Heart right ventricle (tissue), 16 donors: ENCODE results near the gene SCLT1. TPM values are rescaled to one million over a fixed set of nuclear protein-coding genes. Genes with fewer than 3 reads are reported as not detected.

Experiments
- ATAC-seq, 8 donors: fragments of 200-7000 bp; cut with Tn5 transposase; one replicate each; pipeline ENCODE4 v1.9.1; 2020; ENCODE audit warnings: mild to moderate bottlenecking in 8 of 8, moderate library complexity in 8 of 8, moderate number of reproducible peaks in 1 of 8
- DNase-seq, 2 donors: peaks; one replicate each; pipeline ENCODE4 v3.0.0-alpha.2; 2020
- H3K27ac ChIP-seq, 10 donors: fragments of 200-600 bp; sonication (generic) in 2 of 10; one replicate each; pipeline versions ENCODE4 v1.5.0 to v1.8.0; 2020 to 2022; ENCODE audit warnings: mild to moderate bottlenecking in 3 of 10
- H3K27me3 ChIP-seq, 7 donors: fragments of 200-600 bp; one replicate each; pipeline ENCODE4 v1.8.0; 2021 to 2022; ENCODE audit warnings: mild to moderate bottlenecking in 2 of 7
- H3K36me3 ChIP-seq, 9 donors: fragments of 200-600 bp; sonication (generic) in 1 of 9; one replicate each; pipeline versions ENCODE4 v1.5.0 to v1.8.0; 2020 to 2022; ENCODE audit warnings: mild to moderate bottlenecking in 2 of 9
- H3K4me1 ChIP-seq, 9 donors: fragments of 200-600 bp; sonication (generic) in 1 of 9; one replicate each; pipeline versions ENCODE4 v1.5.0 to v1.8.0; 2020 to 2022; ENCODE audit warnings: mild to moderate bottlenecking in 4 of 9
- H3K4me3 ChIP-seq, 10 donors: fragments of 200-600 bp; sonication (generic) in 2 of 10; one replicate each; pipeline versions ENCODE4 v1.5.0 to v1.8.0; 2020 to 2022; ENCODE audit warnings: mild to moderate bottlenecking in 7 of 10, moderate library complexity in 2 of 10
- H3K9me3 ChIP-seq, 11 donors: fragments of 200-600 bp in 10 of 11; sonication (generic) in 2 of 11; one replicate each; pipeline versions ENCODE4 v1.5.0 to v1.8.0; 2013 to 2022; ENCODE audit warnings: mild to moderate bottlenecking in 2 of 11, control low read depth in 1 of 11, moderate library complexity in 1 of 11
- WGBS, 2 donors: extraction: QIAGEN DNeasy Blood & Tissue Kit; methylation state at CpG; one replicate each; pipeline ENCODE4 v1.1.7; 2013; ENCODE audit warnings: inconsistent platforms in 1 of 2; 5-methylcytosine and 5-hydroxymethylcytosine counted together
- intact Hi-C, 10 donors: fragments of 100-400 bp; cut with DNase I; formaldehyde crosslinking; loops; one replicate each; pipeline versions ENCODE4 v1.11.1 to v1.14.2; 2022
- polyA plus RNA-seq, 2 donors: library from polyadenylated mRNA; stranded (reverse); fragments of 200-250 nt; gene quantifications; one replicate each; pipeline ENCODE4 v1.2.3, GENCODE V29; 2013
- total RNA-seq, 10 donors: library from RNA; stranded (reverse); fragmentation: NEBNext Ultra II Directional in 3 of 10; extraction: Animal tissue kit (Norgen Biotek cat#: 25700) in 3 of 10; gene quantifications; one replicate each; pipeline versions ENCODE4 v1.2.1 to v1.2.4, GENCODE V29; 2021 to 2023
- TF ChIP-seq, protein P1 (sequence below), 9 donors: fragments of 200-600 bp; sonication (generic) in 2 of 9; IDR thresholded peaks; one replicate each; pipeline versions ENCODE4 v1.5.0 to v1.8.0; 2021 to 2022; ENCODE audit warnings: antibody characterized with exemption in 9 of 9, mild to moderate bottlenecking in 5 of 9, moderate library complexity in 1 of 9
- donor health status: Arrhythmogenic right ventricular cardiomyopathy.
- donor health status: ischemic (EF 13 %, LVEDD 7.1; RV severe dilation, severe dysfunction).
- donor health status: healthy with polysubstance abuse.
- donor health status: DM: no; HTN: yes; CAD: no.
- donor health status: DM: no; HTN: no; CAD: no.
- donor health status: ischemic (EF 25% LVEDD 6.9; RV normal size, moderate dysfunction).
- donor health status: ischemic (EF 25% LVEDD 5.7; RV mildly dilated, moderate dysfunction).
- donor health status: healthy.
- donor health status: DM: yes; HTN: yes; CAD: no.
- donor health status: Ischemic cardiomyopathy.
- donor health status: ischemic (EF 35%, LVEDD 5.7; RV mildly dilated, moderate dysfunction).
- donor health status: nonischemic (EF 11% LVEDD 7.7; RV severe dilation, severe dysfunction).
- donor health status: DM: yes; HTN: yes; CAD: no.
- donor health status: PGD.
- donor health status: ischemic (EF 29% LVEDD 5.4; RV normal size, mild dysfunction).
- donor health status: nonischemic (EF 23%, LVEDD 6.1; RV moderate dilation, normal function).

SCLT1 gene
- total and polyA plus RNA-seq, 12 donors = 3.0 to 12.4 (median 9.9) TPM

DNA sequence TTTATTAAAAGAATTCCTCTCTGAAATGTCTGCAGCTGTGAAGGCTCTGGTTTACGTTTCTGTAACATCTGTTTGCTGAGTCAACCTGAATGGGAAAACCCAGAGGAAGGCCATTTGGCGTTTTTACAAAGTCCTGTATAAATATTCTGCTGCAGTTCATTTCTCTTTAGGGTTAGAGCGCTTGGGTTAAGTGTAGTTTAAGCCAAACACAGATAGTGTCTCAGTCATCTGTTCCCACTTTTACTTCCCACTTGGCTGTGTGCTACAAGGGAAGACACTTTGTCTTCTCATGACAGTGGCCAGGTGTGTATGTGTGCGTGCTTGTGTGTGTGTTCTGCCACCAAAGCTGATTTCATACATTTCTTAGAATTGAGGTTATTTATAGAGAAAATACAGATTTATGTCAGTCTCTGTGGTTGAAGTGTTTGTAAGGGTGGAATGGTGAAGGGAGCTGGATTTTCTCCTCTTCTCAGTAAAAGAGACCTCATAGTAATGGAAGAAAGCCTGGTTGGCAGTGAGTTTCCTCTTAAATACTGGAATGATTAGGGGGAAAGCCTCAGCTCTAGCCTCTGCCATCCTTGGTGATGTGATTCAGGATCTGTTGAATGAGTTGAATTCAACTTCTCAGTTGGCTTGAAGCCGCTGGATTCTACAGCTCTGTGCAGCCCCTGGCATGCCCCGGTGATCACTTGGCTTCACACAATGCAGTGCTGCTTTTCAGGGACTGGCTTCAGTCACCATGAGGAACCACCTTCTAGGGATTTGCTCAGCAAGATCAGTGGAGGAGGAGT, 233.3 kb downstream of the SCLT1 start:
- ATAC-seq (peak in 5 of 8 donors; percentile 8 to 56 (median 34)), DNase-seq (no peak)
- H3K27ac ChIP-seq = peak overlapping the region in 6 of 10 donors; percentile 37 to 63 (median 56)
- intact Hi-C loops = loop anchor here (5.0 to 10.0 kb wide), 11 partner anchors 48 to 668 kb away; partner anchors contain the start of gene JADE1 (in 1 of the 10)
- peaks cover 0 to 86% (median 25%) of the 10 kb centered on the region in 9 donors for H3K36me3 ChIP-seq
- no peaks in the 10 kb centered on the region for H3K27me3 ChIP-seq
- WGBS, 2 donors = 37 to 39% methylated on average over 6 of the region's 6 CpGs
- peaks cover 3 to 55% (median 46%) of the 10 kb centered on the region in 9 donors for H3K4me1 ChIP-seq
- TF ChIP-seq, protein P1, sequence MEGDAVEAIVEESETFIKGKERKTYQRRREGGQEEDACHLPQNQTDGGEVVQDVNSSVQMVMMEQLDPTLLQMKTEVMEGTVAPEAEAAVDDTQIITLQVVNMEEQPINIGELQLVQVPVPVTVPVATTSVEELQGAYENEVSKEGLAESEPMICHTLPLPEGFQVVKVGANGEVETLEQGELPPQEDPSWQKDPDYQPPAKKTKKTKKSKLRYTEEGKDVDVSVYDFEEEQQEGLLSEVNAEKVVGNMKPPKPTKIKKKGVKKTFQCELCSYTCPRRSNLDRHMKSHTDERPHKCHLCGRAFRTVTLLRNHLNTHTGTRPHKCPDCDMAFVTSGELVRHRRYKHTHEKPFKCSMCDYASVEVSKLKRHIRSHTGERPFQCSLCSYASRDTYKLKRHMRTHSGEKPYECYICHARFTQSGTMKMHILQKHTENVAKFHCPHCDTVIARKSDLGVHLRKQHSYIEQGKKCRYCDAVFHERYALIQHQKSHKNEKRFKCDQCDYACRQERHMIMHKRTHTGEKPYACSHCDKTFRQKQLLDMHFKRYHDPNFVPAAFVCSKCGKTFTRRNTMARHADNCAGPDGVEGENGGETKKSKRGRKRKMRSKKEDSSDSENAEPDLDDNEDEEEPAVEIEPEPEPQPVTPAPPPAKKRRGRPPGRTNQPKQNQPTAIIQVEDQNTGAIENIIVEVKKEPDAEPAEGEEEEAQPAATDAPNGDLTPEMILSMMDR (IDR thresholded peaks at IDR 0.05) = no peak
- H3K9me3 ChIP-seq = no peaks in the 10 kb centered on the region
- no peak overlapping the region for H3K4me3 ChIP-seq

DNA sequence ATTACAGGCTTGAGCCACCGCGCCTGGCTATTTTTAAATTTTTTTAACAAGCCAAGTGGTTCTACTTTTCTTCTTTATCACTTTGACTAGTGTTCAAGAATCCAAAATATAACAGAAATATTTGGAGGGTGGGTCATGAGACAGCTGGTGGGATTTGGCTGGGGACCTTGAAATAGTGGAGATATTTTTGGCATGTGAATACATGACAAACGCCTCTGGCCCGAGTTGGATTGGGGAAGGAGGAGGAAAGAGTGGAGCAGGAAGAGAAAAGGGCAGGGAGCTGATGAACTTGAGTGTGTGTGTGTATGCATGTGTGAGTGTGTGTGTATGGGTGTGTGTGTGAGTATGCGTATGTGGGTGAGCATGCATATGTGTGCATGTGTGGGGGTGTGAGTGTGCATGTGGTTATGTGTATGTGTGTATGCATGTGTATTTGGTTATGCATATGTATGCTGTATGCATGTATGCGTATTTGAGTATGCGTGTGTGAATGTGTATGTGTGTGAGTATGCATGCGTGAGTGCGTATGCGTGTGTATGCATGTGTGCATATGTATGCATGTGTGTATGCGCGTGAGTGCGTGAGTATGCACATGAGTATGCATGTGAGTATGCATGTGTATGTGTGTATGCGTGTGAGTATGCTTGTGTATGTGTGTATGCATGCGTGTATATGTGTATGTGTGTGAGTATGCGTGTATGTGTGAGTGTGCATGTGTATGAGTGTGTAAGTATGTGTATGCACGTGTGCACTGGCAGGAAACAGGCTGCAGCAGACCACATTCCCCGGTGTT, 234.3 kb downstream of the SCLT1 start:
- 65 to 71% methylated on average over 18 of the region's 18 CpGs for WGBS, 2 donors
- TF ChIP-seq, protein P1 (IDR thresholded peaks at IDR 0.05) = no peak
- peak; percentile 50 to 81 (median 72) for ATAC-seq
- DNase-seq = peak in 1 of 2 donors; percentile 68
- Histone ChIP-seq H3K4me1 (peaks cover 3 to 61% (median 46%) of the 10 kb centered on the region in 9 donors), H3K4me3 (no peak overlapping the region), H3K9me3 (no peaks in the 10 kb centered on the region), H3K27ac (peak overlapping the region in 6 of 10 donors; percentile 43 to 68 (median 60)), H3K36me3 (peaks cover 0 to 86% (median 21%) of the 10 kb centered on the region in 9 donors), H3K27me3 (no peaks in the 10 kb centered on the region)
- intact Hi-C loops = loop anchor here in 1 of 10 donors (5.0 kb wide), 1 partner anchor 407 kb away; no protein-coding TSS in a partner anchor

DNA sequence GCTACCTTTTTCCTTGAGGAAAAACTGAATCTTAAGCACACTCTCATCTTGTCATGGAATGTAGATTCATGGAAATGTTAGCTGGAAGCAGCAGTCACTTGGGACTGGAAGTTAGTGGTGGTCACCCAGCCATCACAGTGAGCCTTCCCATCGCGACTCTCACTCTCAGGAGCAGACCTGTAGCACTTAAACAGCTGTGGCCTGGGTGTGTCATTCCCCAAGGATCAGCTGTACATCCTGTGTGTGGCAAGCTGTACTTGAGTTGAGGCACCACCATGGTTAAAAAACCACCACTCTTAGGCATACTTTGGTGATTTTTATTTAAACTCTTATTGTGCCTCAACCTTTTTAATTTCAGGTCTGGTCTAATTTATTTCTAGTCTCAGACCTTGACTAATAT, 237.1 kb downstream of the SCLT1 start:
- intact Hi-C loops = loop anchor here in 1 of 10 donors (5.0 kb wide), 1 partner anchor 404 kb away; no protein-coding TSS in a partner anchor
- Histone ChIP-seq H3K4me1 (peaks cover 3 to 43% (median 29%) of the 10 kb centered on the region in 9 donors), H3K27me3 (no peaks in the 10 kb centered on the region), H3K27ac (no peak overlapping the region), H3K4me3 (no peak overlapping the region), H3K9me3 (no peaks in the 10 kb centered on the region), H3K36me3 (peaks cover 0 to 93% (median 28%) of the 10 kb centered on the region in 9 donors)
- TF ChIP-seq, protein P1 (IDR thresholded peaks at IDR 0.05) = no peak
- 63 to 82% methylated on average over 2 of the region's 2 CpGs for WGBS, 2 donors
- ATAC-seq = no peak
- DNase-seq = no peak

DNA sequence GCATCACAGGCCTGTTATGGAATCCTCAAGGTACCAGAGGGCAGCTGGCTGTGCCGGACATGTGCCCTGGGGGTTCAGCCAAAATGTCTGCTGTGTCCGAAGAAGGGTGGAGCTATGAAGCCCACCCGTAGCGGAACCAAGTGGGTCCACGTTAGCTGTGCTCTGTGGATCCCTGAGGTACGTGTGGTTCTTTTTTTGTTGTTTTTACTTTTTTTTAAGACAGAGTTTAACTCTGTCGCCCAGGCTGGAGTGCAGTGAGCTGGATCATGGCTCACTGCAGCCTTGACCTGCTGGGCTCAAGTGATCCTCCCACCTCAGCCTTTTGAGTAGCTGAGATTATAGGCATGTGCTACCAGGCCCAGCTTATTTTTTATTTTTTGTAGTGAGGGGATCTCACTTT, 237.7 kb downstream of the SCLT1 start:
- TF ChIP-seq, protein P1 (IDR thresholded peaks at IDR 0.05) = no peak

More for the DNA sequence above, 237.7 kb downstream of the SCLT1 start:
- DNase-seq (no peak), ATAC-seq (no peak)
- 90 to 91% methylated on average over 7 of the region's 7 CpGs for WGBS, 2 donors
- no peaks in the 10 kb centered on the region for H3K9me3 ChIP-seq
- no peaks in the 10 kb centered on the region for H3K27me3 ChIP-seq
- H3K4me3 ChIP-seq = no peak overlapping the region
- peaks cover 0 to 93% (median 32%) of the 10 kb centered on the region in 9 donors for H3K36me3 ChIP-seq
- H3K27ac ChIP-seq = peak overlapping the region in 1 of 10 donors; percentile 49
- intact Hi-C loops = loop anchor here in 1 of 10 donors (5.0 kb wide), 1 partner anchor 403 kb away; no protein-coding TSS in a partner anchor
- H3K4me1 ChIP-seq = peaks cover 3 to 37% (median 25%) of the 10 kb centered on the region in 9 donors
